ENCODE results near the gene SNRPD1.

SNRPD1 gene

GRCh38 chr18:21652073-21652472 is 40.0 kb downstream of the SNRPD1 start:
- DNase-seq (ENCODE audit: low read depth in 1 of 2, low spot score in 1 of 2) = no peak
- no peak overlapping the region for H3K4me3 ChIP-seq (replicated peaks; ENCODE audit: insufficient read depth, low read length)
- H3K27me3 ChIP-seq (ENCODE audit: insufficient read depth, poor library complexity, severe bottlenecking) = no peaks in the 10 kb centered on the region
- TF ChIP-seq CTCF (IDR thresholded peaks at IDR 0.05; ENCODE audit: insufficient read depth, low read length) (no peak), GABPA (IDR thresholded peaks at IDR 0.05; ENCODE audit: low read depth) (no peak), SPI1 (IDR thresholded peaks at IDR 0.05; ENCODE audit: borderline replicate concordance, low read depth) (no peak), REST (IDR thresholded peaks at IDR 0.05; ENCODE audit: insufficient replicate concordance, low read depth) (no peak), POLR2AphosphoS5 (IDR thresholded peaks at IDR 0.05; ENCODE audit: low read depth) (no peak)
- no peak overlapping the region for H3K27ac ChIP-seq (replicated peaks)

- DNase-seq (ENCODE audit: low read depth in 1 of 2, low spot score in 1 of 2) = no peak
- Histone ChIP-seq H3K27ac (replicated peaks) (no peak overlapping the region), H3K27me3 (ENCODE audit: insufficient read depth, poor library complexity, severe bottlenecking) (no peaks in the 10 kb centered on the region), H3K4me3 (replicated peaks; ENCODE audit: insufficient read depth, low read length) (no peak overlapping the region)
- TF ChIP-seq REST (IDR thresholded peaks at IDR 0.05; ENCODE audit: insufficient replicate concordance, low read depth) (no peak), CTCF (IDR thresholded peaks at IDR 0.05; ENCODE audit: insufficient read depth, low read length) (no peak), POLR2AphosphoS5 (IDR thresholded peaks at IDR 0.05; ENCODE audit: low read depth) (no peak), GABPA (IDR thresholded peaks at IDR 0.05; ENCODE audit: low read depth) (no peak), SPI1 (IDR thresholded peaks at IDR 0.05; ENCODE audit: borderline replicate concordance, low read depth) (no peak)
Observed at GRCh38 chr18:21653361-21653760, 41.2 kb downstream of the SNRPD1 start.

- Histone ChIP-seq H3K27me3 (ENCODE audit: insufficient read depth, poor library complexity, severe bottlenecking) (no peaks in the 10 kb centered on the region), H3K27ac (replicated peaks) (no peak overlapping the region), H3K4me3 (replicated peaks; ENCODE audit: insufficient read depth, low read length) (no peak overlapping the region)
- DNase-seq (ENCODE audit: low read depth in 1 of 2, low spot score in 1 of 2) = no peak
- TF ChIP-seq REST (IDR thresholded peaks at IDR 0.05; ENCODE audit: insufficient replicate concordance, low read depth) = no peak
- TF ChIP-seq POLR2AphosphoS5 (IDR thresholded peaks at IDR 0.05; ENCODE audit: low read depth) = no peak
- TF ChIP-seq SPI1 (IDR thresholded peaks at IDR 0.05; ENCODE audit: borderline replicate concordance, low read depth) = no peak
- TF ChIP-seq GABPA (IDR thresholded peaks at IDR 0.05; ENCODE audit: low read depth) = no peak
- no peak for TF ChIP-seq CTCF (IDR thresholded peaks at IDR 0.05; ENCODE audit: insufficient read depth, low read length)
Observed at GRCh38 chr18:21656402-21656801, 44.3 kb downstream of the SNRPD1 start.
